GM12875 (cell line): ENCODE data around the gene CADPS.

Source experiments
- H3K4me3 ChIP-seq: one replicate; pipeline ENCODE4 v1.5.1; 2011; ENCODE audit warnings: low read depth, low read length, control low read depth
- TF ChIP-seq, protein P1 (sequence below): IDR thresholded peaks from 2 replicates; pipeline ENCODE4 v1.5.1; 2011; ENCODE audit warnings: low read depth, mild to moderate bottlenecking, control low read depth, inconsistent platforms, low read length, moderate library complexity, borderline replicate concordance; ENCODE audit not compliant: insufficient read depth

Gene CADPS

DNA sequence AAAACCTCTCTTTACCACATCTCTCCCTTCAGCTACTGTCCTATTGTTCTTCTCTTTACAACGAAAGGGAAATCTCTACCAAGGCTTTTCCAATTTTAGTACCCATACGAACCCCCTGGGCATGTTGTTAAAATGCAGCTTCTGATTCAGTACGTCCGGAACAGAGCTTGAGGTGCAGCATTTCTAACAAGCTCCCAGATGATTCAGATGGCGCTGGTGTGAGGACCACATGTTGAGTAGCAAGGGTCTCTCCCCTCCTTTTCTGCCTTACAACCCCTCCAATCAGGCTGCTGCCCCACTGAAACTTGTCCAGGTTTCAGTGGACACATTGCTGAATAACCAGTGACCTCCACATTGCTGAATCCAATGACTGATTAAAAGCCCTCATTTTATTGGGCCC is 324.8 kb downstream of the CADPS start:
- TF ChIP-seq, protein P1, sequence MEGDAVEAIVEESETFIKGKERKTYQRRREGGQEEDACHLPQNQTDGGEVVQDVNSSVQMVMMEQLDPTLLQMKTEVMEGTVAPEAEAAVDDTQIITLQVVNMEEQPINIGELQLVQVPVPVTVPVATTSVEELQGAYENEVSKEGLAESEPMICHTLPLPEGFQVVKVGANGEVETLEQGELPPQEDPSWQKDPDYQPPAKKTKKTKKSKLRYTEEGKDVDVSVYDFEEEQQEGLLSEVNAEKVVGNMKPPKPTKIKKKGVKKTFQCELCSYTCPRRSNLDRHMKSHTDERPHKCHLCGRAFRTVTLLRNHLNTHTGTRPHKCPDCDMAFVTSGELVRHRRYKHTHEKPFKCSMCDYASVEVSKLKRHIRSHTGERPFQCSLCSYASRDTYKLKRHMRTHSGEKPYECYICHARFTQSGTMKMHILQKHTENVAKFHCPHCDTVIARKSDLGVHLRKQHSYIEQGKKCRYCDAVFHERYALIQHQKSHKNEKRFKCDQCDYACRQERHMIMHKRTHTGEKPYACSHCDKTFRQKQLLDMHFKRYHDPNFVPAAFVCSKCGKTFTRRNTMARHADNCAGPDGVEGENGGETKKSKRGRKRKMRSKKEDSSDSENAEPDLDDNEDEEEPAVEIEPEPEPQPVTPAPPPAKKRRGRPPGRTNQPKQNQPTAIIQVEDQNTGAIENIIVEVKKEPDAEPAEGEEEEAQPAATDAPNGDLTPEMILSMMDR, result no peak
- H3K4me3 ChIP-seq, result no peak overlapping the region

DNA sequence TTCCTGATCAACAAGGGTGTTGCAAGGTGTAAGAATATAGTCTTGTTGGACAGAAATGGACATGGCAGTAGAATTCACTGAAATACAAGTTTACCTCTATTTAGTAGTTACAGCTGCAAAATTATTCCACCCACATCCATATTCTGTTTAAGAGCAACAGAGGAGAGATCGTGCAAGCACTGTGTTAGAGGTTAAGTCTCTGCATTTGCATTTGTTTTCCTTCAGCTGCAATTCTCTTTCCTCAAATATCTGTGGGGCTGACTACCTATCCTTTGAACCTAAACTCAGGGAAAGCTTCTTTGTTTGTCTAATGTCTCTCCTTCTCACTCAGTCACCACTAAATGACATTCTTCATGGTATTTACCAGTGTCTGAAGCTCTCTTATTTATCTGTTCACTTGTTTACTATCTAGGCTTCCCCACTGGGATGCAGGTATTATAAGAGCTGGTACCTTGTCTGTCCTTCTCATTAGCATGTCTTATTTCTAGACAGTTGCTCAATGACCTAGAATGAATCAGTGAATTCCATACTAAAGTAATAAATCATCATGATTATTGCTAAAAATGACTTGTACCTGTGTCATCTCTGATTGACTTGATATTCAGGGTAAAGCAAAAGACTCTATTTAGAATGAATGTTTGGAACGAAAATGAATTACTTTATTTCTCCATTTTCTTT is 326.5 kb downstream of the CADPS start:
- TF ChIP-seq, protein P1, result no peak
- no peak overlapping the region for H3K4me3 ChIP-seq

DNA sequence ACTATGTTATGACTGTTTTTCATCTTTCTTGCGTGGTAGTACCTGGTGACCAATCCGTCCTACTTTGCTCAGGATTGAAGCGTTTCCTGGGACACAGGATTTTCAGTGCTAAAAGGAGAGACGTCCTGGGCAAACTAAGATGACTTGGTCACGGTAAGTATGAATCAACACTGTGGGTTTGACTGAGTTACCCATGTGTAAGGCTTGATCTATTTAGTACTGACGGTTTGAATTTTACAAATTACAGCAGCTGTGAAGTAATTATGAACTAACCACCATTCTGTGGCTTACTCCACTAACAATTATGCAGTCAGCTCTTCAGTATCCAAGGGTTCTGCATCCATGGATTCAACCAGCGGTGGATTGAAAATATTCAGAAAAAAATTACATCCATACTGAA is 328.9 kb downstream of the CADPS start:
- TF ChIP-seq, protein P1, result no peak
- H3K4me3 ChIP-seq, result no peak overlapping the region

DNA sequence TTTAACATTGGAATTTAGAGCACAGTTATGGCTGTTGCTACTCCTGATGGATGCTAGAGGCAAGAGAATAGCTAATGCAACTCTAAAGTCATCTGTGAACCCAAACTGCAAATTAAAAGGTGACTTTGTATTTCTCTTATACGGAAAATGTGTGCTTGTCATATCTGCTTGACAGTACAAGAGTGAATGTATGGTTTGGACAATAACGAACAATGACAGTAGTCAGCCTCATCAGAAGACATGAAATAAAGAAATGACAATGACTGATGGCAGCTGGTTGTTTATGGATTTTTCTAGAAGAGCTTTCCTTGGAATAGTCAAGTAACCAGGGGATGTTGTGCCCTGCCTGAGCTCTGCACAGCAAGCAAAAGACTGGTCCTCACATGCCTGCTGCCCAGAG is 333.0 kb downstream of the CADPS start:
- H3K4me3 ChIP-seq, result no peak overlapping the region
- TF ChIP-seq, protein P1, result no peak

DNA sequence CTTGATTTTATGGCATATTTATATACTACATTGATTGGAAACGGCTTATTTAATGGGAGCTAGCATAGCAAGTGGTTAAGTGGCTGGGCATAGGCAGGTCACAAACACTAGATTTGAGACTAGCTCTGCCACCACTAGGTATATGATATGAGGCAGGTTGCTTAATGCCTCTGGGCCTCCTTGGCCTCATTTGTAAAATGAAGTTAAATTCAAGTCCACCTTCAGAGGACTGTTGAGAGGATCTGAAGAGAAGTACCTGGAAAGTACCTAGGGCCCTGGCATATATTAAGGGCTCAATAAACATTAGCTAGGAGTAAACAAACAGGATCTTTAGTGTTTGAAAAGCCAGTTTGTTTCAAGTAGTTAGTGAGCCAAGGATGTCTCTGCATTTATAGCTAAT is 335.5 kb downstream of the CADPS start:
- no peak overlapping the region for H3K4me3 ChIP-seq
- TF ChIP-seq, protein P1, result no peak

DNA sequence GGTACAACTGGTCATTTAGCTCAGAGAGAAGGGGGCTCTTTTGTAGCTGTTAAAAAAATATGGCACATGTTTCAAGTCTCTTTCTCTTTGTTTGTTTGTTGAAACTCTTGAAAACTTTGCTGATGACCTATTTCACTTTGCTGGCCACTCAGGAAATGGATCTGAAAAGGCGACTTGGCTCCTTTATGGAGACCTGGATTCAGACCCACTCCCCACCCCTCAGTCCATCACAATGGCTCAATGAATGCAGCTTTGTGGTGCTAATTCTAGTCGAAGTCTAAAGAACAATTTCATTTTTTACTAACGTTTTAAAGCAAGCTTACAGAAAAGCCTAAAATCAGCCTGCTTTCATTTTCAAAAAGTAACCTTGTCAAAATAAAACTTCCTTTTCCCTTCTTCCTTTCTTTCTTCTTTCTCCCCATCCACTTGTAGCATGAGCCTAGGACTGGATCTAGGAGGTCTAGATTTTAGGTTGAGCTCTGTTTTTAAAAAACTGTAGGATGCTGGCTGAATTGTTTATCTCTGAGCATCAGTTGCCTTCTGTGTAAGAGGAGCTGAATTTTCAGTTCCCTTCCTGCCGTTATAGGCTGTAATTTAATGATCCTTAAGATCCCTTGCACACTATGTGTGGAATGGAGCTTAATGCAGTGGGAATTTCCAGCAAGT is 336.4 kb downstream of the CADPS start:
- TF ChIP-seq, protein P1, result no peak
- H3K4me3 ChIP-seq, result no peak overlapping the region

DNA sequence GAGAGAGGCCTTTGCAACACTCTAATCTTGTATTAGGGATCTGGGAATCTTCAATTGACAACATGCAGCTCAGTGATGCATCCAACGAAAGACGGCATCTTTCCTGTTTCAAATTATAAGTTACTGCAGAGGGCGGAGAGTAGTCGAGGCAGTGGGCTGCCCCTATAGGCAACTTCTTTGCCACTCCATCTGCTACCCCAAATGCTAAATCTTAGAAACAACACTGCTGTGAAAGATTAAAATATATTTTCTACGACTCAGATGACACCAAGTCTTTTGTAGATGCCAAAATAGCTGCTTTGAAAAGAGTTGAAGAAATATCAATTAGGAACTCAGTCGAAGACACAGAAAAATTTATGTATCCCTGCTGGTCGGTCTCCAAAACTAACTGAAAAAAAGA is 340.9 kb downstream of the CADPS start:
- TF ChIP-seq, protein P1, result no peak
- H3K4me3 ChIP-seq, result no peak overlapping the region
